Tibial nerve (tissue), 4 donors: ENCODE data around the gene OCRL. TPM values are rescaled to one million over a fixed set of nuclear protein-coding genes. Genes with fewer than 3 reads are reported as not detected.

Experiments
- DNase-seq, 2 donors: peaks; one replicate each; pipeline ENCODE4 v3.0.0-alpha.2; 2019; ENCODE audit warnings: low spot score in 2 of 2
- H3K27ac ChIP-seq, 4 donors: fragments of 200-600 bp; sonication (generic) in 3 of 4; one replicate each; pipeline ENCODE4 v1.5.1; 2017 to 2019; ENCODE audit warnings: mild to moderate bottlenecking in 1 of 4
- H3K27me3 ChIP-seq, 2 donors: fragments of 200-600 bp; sonication (generic) in 1 of 2; one replicate each; pipeline versions ENCODE4 v1.5.1 to v1.6.0; 2017 to 2019
- H3K36me3 ChIP-seq, 3 donors: fragments of 200-600 bp; sonication (generic); one replicate each; pipeline ENCODE4 v1.5.1; 2018 to 2019
- H3K4me1 ChIP-seq, 4 donors: fragments of 200-600 bp; sonication (generic) in 3 of 4; one replicate each; pipeline ENCODE4 v1.5.1; 2017 to 2019
- H3K4me3 ChIP-seq, 4 donors: fragments of 200-600 bp; sonication (generic) in 3 of 4; one replicate each; pipeline ENCODE4 v1.5.1; 2017 to 2019; ENCODE audit warnings: mild to moderate bottlenecking in 1 of 4, moderate library complexity in 1 of 4
- H3K9me3 ChIP-seq, 4 donors: fragments of 200-600 bp; sonication (generic) in 3 of 4; one replicate each; pipeline ENCODE4 v1.5.1; 2017 to 2019
- CTCF ChIP-seq, 5 experiments: fragments of 200-600 bp in 3 of 5; fragments of 450-650 bp in 2 of 5; sonication (generic) in 3 of 5; IDR thresholded peaks; one replicate each; pipeline ENCODE4 v1.5.1; 2016 to 2019; ENCODE audit warnings: antibody characterized with exemption in 5 of 5, mild to moderate bottlenecking in 3 of 5, moderate library complexity in 2 of 5
- EP300 ChIP-seq, 2 donors: sonication (generic); formaldehyde crosslinking; IDR thresholded peaks; one replicate each; pipeline ENCODE4 v1.6.1; 2017; ENCODE audit warnings: antibody characterized with exemption in 2 of 2, mild to moderate bottlenecking in 1 of 2
- POLR2A ChIP-seq, 2 donors: fragments of 450-650 bp; IDR thresholded peaks; one replicate each; pipeline ENCODE4 v1.6.1; 2017; ENCODE audit warnings: antibody characterized with exemption in 2 of 2, mild to moderate bottlenecking in 2 of 2, moderate library complexity in 2 of 2
- WGBS, 2 donors: methylation state at CpG; one replicate each; pipeline ENCODE4 v1.1.5; 2018; 5-methylcytosine and 5-hydroxymethylcytosine counted together
- total RNA-seq, 4 donors: library from RNA; depleted of rRNA; stranded (reverse); fragments of >200 nt; gene quantifications; one replicate each; pipeline ENCODE4 v1.1.0, GENCODE V29; 2016

OCRL gene
- total RNA-seq, 4 donors from 2014 or later: 14.7 to 23.0 (median 22.6) TPM

- no peak for TF ChIP-seq EP300 (IDR thresholded peaks at IDR 0.05)
- no peak for TF ChIP-seq POLR2A (IDR thresholded peaks at IDR 0.05)
- TF ChIP-seq CTCF (IDR thresholded peaks at IDR 0.05): no peak
- no peaks in the 10 kb centered on the region for H3K36me3 ChIP-seq
- WGBS, 2 donors: 31 to 48% methylated on average over 4 of the region's 4 CpGs
- H3K27ac ChIP-seq: no peak overlapping the region
- no peaks in the 10 kb centered on the region for H3K9me3 ChIP-seq
- no peak overlapping the region for H3K4me3 ChIP-seq
- peaks cover 0 to 8% (median 0%) of the 10 kb centered on the region in 4 donors for H3K4me1 ChIP-seq
- H3K27me3 ChIP-seq: no peaks in the 10 kb centered on the region
- no peak for DNase-seq
These were observed 14.9 kb upstream of the OCRL start for GRCh38 chrX:129525162-129525561.

GRCh38 chrX:129525896-129526295 is 14.2 kb upstream of the OCRL start:
- no peak overlapping the region for H3K4me3 ChIP-seq
- no peak overlapping the region for H3K27ac ChIP-seq
- H3K9me3 ChIP-seq: no peaks in the 10 kb centered on the region
- no peak for TF ChIP-seq CTCF (IDR thresholded peaks at IDR 0.05)
- TF ChIP-seq EP300 (IDR thresholded peaks at IDR 0.05): no peak
- TF ChIP-seq POLR2A (IDR thresholded peaks at IDR 0.05): no peak
- DNase-seq: no peak
- peaks cover 0 to 8% (median 0%) of the 10 kb centered on the region in 4 donors for H3K4me1 ChIP-seq
- WGBS, 2 donors: 55 to 56% methylated on average over 3 of the region's 3 CpGs
- no peaks in the 10 kb centered on the region for H3K36me3 ChIP-seq
- H3K27me3 ChIP-seq: no peaks in the 10 kb centered on the region

- no peaks in the 10 kb centered on the region for H3K36me3 ChIP-seq
- no peaks in the 10 kb centered on the region for H3K9me3 ChIP-seq
- no peak for TF ChIP-seq CTCF (IDR thresholded peaks at IDR 0.05)
- TF ChIP-seq POLR2A (IDR thresholded peaks at IDR 0.05): no peak
- no peak for TF ChIP-seq EP300 (IDR thresholded peaks at IDR 0.05)
- WGBS, 2 donors: 18 to 46% methylated on average over 4 of the region's 4 CpGs
- H3K4me3 ChIP-seq: no peak overlapping the region
- no peak overlapping the region for H3K27ac ChIP-seq
- DNase-seq: peak in 1 of 2 donors; percentile 15
- no peaks in the 10 kb centered on the region for H3K27me3 ChIP-seq
- no peaks in the 10 kb centered on the region for H3K4me1 ChIP-seq
These were observed 10.3 kb upstream of the OCRL start for GRCh38 chrX:129529685-129530281.

GRCh38 chrX:129530410-129530809 is 9.6 kb upstream of the OCRL start:
- Histone ChIP-seq H3K4me3 (no peak overlapping the region), H3K9me3 (no peaks in the 10 kb centered on the region), H3K27ac (no peak overlapping the region), H3K27me3 (no peaks in the 10 kb centered on the region), H3K36me3 (no peaks in the 10 kb centered on the region), H3K4me1 (no peaks in the 10 kb centered on the region)
- no peak for DNase-seq
- no peak for TF ChIP-seq EP300 (IDR thresholded peaks at IDR 0.05)
- no peak for TF ChIP-seq POLR2A (IDR thresholded peaks at IDR 0.05)
- TF ChIP-seq CTCF (IDR thresholded peaks at IDR 0.05): no peak
- 57 to 68% methylated on average over 5 of the region's 5 CpGs for WGBS, 2 donors

- Histone ChIP-seq H3K4me1 (no peaks in the 10 kb centered on the region), H3K9me3 (no peaks in the 10 kb centered on the region), H3K27ac (no peak overlapping the region), H3K27me3 (no peaks in the 10 kb centered on the region), H3K4me3 (no peak overlapping the region), H3K36me3 (no peaks in the 10 kb centered on the region)
- DNase-seq: no peak
- no peak for TF ChIP-seq CTCF (IDR thresholded peaks at IDR 0.05)
- no peak for TF ChIP-seq POLR2A (IDR thresholded peaks at IDR 0.05)
- no peak for TF ChIP-seq EP300 (IDR thresholded peaks at IDR 0.05)
- WGBS, 2 donors: 75 to 83% methylated on average over 1 of the region's 1 CpG
These were observed 8.9 kb upstream of the OCRL start for GRCh38 chrX:129531132-129531531.
